VCaP (cell line): ENCODE data around the gene CDK10.

ENCODE experiments used
- H3K27ac ChIP-seq: fragments of 450-650 bp; 2 replicates; pipeline ENCODE4 v1.5.1; 2017
- CTCF ChIP-seq: fragments of 450-650 bp; conservative IDR thresholded peaks from 2 replicates; pipeline ENCODE4 v1.5.1; 2017; ENCODE audit warnings: mild to moderate bottlenecking, moderate library complexity

Gene CDK10

DNA sequence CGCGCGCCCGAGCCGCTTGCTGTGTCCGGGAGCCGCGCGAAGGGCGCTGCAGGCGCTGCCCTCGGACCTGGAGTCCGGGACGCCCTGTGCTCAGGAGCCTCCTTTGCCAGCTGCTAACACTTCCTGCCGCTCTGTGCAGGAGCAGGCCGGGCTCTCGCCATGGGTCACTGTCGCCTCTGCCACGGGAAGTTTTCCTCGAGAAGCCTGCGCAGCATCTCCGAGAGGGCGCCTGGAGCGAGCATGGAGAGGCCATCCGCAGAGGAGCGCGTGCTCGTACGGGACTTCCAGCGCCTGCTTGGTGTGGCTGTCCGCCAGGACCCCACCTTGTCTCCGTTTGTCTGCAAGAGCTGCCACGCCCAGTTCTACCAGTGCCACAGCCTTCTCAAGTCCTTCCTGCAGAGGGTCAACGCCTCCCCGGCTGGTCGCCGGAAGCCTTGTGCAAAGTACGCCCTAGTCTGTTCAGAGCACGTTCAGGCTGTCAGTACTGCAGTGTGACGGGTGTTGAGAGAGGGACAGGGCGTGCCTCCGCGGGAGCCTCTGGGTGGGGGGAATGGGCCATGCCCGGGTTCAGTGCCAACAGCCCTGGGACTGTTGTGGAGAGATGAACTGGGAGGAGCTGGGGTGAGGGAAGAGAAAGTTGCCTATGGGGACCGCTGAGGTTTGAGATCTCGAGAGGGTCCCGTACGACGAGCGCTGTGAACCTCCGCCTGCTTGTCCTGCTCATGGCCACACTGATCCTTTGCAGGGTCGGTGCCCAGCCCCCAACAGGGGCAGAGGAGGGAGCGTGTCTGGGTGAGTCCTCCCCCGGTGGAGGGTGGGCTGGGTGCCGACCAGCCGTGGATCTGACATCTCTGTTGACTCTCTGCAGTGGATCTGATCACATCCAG, 36.1 kb downstream of the CDK10 start:
- H3K27ac ChIP-seq: peak overlapping the region; percentile 76
- no peak for TF ChIP-seq CTCF

- no peak for TF ChIP-seq CTCF
- peak overlapping the region; percentile 76 for H3K27ac ChIP-seq
These were observed 37.1 kb downstream of the CDK10 start for GRCh38 chr16:89723279-89724250.

DNA sequence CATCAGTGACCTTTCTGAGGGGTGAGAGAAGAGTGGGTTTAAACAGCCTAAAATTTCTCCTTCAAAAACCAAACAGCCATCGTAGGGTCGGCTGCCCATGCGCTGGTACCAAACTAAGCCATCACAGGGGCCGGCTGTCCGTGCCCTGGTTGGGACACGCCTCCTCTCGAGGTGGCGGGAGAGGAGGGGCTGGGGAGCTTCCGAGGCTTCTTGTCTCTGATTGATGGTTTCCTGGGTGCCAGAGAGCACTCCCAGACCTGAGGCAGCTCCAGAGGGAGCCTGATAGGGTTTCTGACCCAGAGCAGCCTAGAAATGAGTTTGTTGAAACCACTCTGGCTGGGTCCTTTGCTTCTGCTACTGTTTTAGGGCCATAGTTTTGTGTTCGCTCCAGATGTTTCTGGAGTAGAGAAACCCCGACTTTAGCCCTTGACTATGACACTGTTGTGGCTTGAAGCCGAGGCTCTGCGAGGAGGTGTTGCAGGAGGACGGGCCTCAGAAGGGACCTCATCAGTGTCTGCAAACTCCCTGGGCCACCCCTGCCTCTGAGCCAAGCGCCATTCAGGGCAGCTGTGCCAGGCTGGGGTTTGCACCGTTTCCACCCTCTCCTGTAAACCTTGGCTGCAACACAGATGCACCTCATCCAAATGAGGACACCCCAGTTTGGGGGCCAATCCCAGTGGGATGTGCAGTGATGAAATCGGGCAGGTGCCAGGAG, 41.1 kb downstream of the CDK10 start:
- H3K27ac ChIP-seq: no peak overlapping the region

DNA sequence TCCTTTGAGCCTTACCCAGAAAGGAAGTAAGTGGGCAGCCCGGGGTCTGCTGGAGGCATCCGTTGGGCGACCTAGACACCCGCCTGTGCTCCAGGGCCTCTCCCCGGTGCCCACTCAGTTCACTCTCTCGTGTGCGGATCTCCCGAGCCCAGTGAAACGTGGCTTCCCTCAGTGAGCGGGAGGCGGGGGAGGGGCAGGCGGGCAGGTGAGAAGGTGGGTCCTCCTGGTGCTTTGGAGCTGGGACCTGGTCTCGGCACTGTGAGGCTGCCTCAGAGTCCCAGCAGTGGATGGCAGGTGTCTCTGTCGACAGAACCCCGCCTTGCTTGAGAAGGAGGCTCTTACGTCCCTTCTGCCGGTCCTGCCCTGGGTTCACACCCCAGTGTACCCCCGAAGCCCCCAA, 42.8 kb downstream of the CDK10 start:
- no peak overlapping the region for H3K27ac ChIP-seq
- TF ChIP-seq CTCF: no peak

More for the DNA sequence above, 41.1 kb downstream of the CDK10 start:
- no peak for TF ChIP-seq CTCF

DNA sequence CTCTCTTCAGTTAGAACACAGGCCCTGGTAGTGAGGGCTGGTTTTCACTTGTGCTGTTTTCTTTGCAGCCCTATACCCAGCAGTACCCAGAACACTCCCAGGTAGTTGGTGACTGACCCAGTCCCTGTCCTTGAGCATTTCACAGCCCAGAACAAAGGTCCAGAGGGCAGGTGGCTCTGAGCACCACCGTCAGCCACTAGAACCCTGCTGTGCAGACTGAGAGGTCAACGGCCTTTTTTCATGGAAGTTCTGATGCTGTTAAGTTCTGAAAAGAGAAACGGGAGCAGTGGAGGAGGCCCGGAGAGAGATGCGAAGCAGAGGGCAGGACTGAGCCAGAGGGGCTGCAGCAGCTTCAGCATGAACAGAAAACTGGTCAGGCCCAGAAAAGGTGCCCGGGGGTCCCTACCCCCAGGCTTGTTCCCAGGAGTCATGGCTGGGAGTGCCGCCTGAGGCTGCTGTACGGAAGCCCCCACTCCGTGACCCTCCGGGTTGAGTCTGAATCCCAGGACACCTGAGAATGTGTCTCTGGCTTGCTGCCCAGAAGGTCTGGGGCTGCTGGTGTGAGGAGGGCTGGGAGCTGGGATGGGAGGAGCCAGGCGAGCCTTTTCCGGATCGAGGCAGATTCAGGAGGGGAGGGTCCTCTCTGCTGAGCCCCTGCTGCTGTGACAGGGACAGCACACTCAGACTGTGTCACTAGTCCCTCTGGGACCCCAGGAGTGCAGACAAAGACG, 43.5 kb downstream of the CDK10 start:
- no peak for TF ChIP-seq CTCF
- H3K27ac ChIP-seq: no peak overlapping the region

- H3K27ac ChIP-seq: no peak overlapping the region
- TF ChIP-seq CTCF: no peak
These were observed 44.2 kb downstream of the CDK10 start for GRCh38 chr16:89730610-89731234.
